ENCODE results near the gene IGSF21. TPM values are rescaled to one million over a fixed set of nuclear protein-coding genes. Genes with fewer than 3 reads are reported as not detected.

Gene IGSF21
- total RNA-seq, 1 donor from 2014 or later, result not detected

DNA sequence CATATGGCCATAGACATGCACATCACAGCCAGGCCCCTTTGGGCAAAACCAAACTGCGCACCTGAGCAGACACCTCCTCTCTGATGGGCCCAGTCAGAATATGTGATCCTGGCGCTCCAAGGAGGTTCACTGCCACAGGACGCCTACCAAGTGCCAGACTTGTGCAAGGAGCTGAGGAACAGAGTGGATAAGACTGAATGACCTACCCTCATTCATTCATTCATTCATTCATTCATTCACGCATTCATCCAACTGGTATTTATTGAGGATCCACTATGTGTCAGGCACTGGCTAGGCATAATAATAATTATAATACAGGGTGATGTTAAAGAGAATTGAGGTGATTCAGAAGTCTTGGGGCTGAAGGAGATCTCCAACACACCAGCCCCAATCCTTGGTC, 2.4 kb upstream of the IGSF21 start:
- H3K4me3 ChIP-seq (ENCODE audit: low read depth, low read length), result no peak overlapping the region
- H3K27me3 ChIP-seq (ENCODE audit: control insufficient read depth, insufficient read depth, low read length), result peaks cover 24% of the 10 kb centered on the region
- TF ChIP-seq, protein P1, sequence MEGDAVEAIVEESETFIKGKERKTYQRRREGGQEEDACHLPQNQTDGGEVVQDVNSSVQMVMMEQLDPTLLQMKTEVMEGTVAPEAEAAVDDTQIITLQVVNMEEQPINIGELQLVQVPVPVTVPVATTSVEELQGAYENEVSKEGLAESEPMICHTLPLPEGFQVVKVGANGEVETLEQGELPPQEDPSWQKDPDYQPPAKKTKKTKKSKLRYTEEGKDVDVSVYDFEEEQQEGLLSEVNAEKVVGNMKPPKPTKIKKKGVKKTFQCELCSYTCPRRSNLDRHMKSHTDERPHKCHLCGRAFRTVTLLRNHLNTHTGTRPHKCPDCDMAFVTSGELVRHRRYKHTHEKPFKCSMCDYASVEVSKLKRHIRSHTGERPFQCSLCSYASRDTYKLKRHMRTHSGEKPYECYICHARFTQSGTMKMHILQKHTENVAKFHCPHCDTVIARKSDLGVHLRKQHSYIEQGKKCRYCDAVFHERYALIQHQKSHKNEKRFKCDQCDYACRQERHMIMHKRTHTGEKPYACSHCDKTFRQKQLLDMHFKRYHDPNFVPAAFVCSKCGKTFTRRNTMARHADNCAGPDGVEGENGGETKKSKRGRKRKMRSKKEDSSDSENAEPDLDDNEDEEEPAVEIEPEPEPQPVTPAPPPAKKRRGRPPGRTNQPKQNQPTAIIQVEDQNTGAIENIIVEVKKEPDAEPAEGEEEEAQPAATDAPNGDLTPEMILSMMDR (IDR thresholded peaks at IDR 0.05; ENCODE audit: insufficient read depth, low read length, severe bottlenecking), result no peak
- DNase-seq (ENCODE audit: low read depth), result no peak
- no peak for FAIRE-seq
- no peaks in the 10 kb centered on the region for H3K36me3 ChIP-seq (ENCODE audit: control insufficient read depth, insufficient read depth, low read length)

DNA sequence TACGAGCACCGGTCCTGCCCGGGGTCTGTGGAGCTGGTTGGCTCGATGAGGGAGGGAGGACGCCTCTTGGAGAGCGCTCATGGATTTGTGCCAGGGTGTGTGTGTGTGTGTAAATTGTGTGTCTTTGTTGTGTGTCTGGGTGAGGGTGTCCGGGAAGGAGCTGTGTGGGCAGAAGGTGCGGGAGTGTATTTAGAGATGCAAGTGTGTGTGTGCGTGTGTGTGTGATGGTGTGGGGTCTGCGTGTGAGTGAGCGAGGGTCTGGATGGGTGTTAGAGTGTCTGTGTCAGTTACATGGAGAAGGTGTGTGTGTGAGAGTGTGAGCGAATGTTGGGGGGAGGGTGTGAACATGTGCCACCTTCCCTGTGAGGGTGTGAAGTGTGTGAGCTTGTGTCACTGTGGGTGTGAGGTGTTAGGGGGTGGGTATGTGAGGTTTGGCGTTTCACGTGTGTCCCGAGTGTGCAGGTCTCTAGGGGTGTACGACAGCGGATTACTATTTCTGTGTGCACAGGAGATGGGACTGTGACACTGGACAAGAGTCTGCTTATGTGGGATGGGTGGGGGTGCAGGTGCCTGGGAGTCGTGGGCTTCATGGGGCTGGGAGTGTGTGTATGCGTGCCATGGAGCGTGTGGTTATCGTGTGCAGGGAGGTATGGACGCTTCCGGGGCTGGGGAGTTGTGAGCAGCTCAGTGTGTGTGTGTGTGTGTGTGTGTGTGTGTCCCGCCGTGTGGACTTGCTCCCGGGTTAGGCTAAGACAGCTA, 880 bp downstream of the IGSF21 start:
- DNase-seq (ENCODE audit: low read depth) (no peak), FAIRE-seq (peak; percentile 84)
- Histone ChIP-seq H3K27me3 (ENCODE audit: control insufficient read depth, insufficient read depth, low read length) (peaks cover 38% of the 10 kb centered on the region), H3K36me3 (ENCODE audit: control insufficient read depth, insufficient read depth, low read length) (no peaks in the 10 kb centered on the region), H3K4me3 (ENCODE audit: low read depth, low read length) (no peak overlapping the region)
- TF ChIP-seq, protein P1 (IDR thresholded peaks at IDR 0.05; ENCODE audit: insufficient read depth, low read length, severe bottlenecking), result no peak

DNA sequence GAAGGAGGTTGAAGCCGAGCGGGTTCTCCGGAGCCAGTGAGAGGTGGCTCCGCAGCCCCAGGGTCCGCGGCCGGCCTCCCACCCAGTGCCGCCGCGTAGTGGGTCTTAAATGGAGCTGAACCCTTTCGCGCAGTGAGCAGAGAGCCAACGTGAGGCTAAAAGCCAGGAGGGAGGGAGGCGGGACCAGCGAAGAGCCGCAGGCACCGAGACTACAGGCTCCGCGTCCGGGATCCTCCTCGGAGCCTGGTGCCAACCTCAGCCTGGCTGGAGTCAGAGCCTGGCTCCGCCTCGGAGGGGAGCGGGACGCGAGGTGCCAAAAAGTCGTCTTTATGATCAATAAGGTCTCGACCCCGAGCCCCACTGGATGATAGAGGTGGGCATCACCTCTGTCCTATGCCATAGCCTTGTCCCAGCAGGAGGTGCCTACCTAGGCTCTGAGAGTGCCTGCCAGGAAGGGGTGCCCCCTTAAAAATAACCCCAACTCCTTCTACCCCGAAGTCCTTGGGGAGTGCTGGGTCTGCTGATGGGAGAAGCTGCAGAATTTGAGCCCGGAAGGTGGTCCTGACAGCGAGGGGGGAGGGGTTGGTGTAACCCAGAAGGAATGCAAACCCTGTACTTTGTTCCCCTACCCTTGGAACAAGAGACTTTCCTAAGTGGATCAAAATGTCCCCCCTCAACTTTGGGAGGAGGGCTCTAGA, 1.6 kb downstream of the IGSF21 start:
- TF ChIP-seq, protein P1 (IDR thresholded peaks at IDR 0.05; ENCODE audit: insufficient read depth, low read length, severe bottlenecking), result no peak
- no peak overlapping the region for H3K4me3 ChIP-seq (ENCODE audit: low read depth, low read length)
- no peak for FAIRE-seq
- DNase-seq (ENCODE audit: low read depth), result no peak
- H3K27me3 ChIP-seq (ENCODE audit: control insufficient read depth, insufficient read depth, low read length), result peaks cover 38% of the 10 kb centered on the region
- H3K36me3 ChIP-seq (ENCODE audit: control insufficient read depth, insufficient read depth, low read length), result no peaks in the 10 kb centered on the region

DNA sequence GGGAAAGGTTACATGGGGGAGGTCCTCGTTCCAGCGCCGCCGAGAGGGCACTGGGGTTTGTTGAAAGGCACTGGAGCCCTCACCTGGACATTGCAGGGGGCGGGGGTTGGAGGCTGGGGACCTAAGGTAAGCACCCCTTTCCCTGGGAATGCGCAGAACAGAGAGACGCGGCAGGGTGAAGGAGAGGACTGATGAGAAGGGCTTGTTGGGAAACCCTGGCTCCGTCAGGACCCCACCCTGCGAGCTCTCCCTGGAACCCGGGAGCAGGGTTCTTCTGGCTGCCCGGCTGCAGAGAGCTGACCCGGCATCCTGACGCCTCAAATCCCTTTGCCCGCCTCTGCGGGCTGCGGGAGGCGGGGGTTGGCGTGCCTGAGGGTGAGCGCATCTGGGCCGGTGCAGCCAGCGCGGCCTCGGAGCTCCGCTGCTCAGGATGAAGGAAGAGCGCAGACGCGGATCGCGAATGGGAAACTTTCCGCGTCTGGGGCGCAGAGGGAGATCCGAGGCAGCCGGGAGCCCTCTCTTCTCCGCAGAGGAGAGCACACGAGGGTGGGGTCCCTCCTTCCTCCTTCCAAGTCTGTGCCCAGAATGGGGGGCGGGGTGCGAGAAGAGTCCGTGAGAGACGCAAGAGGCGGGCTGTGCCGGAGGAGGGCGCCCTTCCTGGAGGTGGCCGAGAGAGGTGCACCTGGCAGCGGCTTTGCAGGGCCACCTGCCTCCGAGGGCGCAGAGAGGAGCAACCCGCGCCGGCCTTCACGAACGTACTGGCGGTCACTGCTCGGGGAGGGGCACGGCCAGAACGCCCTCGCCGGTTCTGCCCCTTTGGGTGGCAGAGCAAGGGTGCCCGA, 2.4 kb downstream of the IGSF21 start:
- TF ChIP-seq, protein P1 (IDR thresholded peaks at IDR 0.05; ENCODE audit: insufficient read depth, low read length, severe bottlenecking), result peak; percentile 5
- DNase-seq (ENCODE audit: low read depth), result no peak
- H3K27me3 ChIP-seq (ENCODE audit: control insufficient read depth, insufficient read depth, low read length), result peaks cover 38% of the 10 kb centered on the region
- FAIRE-seq, result no peak
- no peaks in the 10 kb centered on the region for H3K36me3 ChIP-seq (ENCODE audit: control insufficient read depth, insufficient read depth, low read length)
- no peak overlapping the region for H3K4me3 ChIP-seq (ENCODE audit: low read depth, low read length)

DNA sequence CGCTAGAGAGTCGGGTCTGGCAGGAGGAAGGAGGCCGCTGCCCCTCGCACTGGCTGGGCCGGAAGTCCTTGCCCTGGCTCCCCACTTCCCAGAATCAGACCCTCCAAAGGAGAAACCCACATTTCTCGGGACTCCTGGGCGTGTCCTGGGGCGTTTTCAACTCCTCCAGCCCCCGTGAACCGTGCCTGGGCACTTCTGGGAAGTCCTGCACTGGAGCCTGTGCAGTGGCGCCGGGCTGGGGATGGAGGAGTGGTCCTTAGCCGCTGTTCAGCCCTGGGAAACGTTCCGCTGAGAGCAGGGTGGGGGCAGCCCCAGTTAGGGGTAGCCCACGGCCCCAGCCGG, 3.0 kb downstream of the IGSF21 start:
- no peak for FAIRE-seq
- TF ChIP-seq, protein P1 (IDR thresholded peaks at IDR 0.05; ENCODE audit: insufficient read depth, low read length, severe bottlenecking), result no peak
- DNase-seq (ENCODE audit: low read depth), result no peak
- Histone ChIP-seq H3K27me3 (ENCODE audit: control insufficient read depth, insufficient read depth, low read length) (peaks cover 38% of the 10 kb centered on the region), H3K4me3 (ENCODE audit: low read depth, low read length) (no peak overlapping the region), H3K36me3 (ENCODE audit: control insufficient read depth, insufficient read depth, low read length) (no peaks in the 10 kb centered on the region)
